D721Med (cell line): Measurements from ENCODE around the gene PC.

Source experiments
- DNase-seq: peaks from one replicate; pipeline ENCODE4 v3.0.0; 2011; ENCODE audit warnings: low spot score; ENCODE audit not compliant: insufficient read length
- FAIRE-seq: peaks from 2 replicates; lab custom pipeline; 2011; peaks lifted over from hg19 to GRCh38; lab: Jason Lieb, UNC
- TF ChIP-seq, protein P1 (sequence below): IDR thresholded peaks from 2 replicates; pipeline ENCODE4 v1.5.1; 2012; ENCODE audit warnings: mild to moderate bottlenecking, control low read depth; ENCODE audit not compliant: insufficient read depth; ENCODE audit errors: missing control alignments

PC gene

DNA sequence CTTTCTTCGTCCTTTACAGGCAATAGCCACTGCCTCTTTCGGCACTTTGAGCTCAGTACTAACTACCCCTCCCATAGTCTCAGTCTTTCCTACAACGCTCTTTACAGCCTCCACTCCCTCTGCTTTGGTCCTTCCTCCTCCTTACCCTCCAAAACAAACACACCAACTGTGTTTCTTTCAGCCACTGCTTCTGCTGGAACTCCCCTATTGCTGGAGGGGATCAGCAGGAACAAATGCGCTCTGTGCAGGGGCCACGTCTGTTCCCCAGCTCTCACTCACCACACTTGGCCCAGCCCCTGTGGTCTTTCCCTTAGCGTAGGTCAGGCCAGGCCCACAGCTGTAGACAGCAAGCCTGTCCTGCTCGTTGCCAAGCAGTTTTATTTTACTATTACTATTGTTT is 42.3 kb downstream of the PC start:
- FAIRE-seq (no peak), DNase-seq (no peak)
- TF ChIP-seq, protein P1, sequence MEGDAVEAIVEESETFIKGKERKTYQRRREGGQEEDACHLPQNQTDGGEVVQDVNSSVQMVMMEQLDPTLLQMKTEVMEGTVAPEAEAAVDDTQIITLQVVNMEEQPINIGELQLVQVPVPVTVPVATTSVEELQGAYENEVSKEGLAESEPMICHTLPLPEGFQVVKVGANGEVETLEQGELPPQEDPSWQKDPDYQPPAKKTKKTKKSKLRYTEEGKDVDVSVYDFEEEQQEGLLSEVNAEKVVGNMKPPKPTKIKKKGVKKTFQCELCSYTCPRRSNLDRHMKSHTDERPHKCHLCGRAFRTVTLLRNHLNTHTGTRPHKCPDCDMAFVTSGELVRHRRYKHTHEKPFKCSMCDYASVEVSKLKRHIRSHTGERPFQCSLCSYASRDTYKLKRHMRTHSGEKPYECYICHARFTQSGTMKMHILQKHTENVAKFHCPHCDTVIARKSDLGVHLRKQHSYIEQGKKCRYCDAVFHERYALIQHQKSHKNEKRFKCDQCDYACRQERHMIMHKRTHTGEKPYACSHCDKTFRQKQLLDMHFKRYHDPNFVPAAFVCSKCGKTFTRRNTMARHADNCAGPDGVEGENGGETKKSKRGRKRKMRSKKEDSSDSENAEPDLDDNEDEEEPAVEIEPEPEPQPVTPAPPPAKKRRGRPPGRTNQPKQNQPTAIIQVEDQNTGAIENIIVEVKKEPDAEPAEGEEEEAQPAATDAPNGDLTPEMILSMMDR, result no peak

DNA sequence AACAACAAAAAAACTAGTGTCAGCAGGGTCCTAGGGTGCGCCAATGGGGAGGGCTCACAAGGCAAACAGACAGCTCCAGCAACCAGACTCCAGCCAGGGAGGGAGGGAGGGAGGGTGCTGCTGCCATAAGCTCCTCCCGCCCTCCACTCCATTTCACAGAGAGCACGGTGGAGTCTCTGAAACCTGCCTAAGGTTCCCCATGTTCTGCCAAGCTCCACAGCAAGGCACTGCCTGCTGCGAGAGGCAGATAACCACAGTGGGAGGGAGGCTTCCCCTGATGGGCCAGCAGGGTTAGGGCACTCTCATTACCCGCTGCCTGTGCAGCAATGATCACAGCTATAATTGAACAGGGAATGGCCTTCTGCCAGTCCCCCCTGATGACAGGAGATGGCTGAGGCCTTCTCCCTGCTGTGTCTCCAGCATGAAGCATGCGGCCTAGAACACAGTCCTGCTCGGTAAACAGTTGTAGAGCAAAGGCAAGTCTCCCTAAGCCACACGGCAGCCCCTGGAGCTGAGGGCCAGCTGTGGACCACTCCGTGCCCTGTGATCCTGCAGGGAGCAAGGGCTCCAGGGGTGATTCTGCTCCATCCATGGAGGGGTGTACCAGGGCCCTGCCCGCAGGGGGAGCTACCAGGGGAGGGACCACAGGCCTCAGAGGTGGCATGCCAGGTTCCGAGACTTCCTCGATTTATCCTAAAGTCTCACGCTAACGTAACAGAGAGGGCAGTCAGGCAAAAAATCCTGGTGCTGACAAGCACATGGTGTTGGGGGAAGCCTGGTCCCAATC is 42.9 kb downstream of the PC start:
- FAIRE-seq (no peak), DNase-seq (no peak)
- TF ChIP-seq, protein P1, result no peak

DNA sequence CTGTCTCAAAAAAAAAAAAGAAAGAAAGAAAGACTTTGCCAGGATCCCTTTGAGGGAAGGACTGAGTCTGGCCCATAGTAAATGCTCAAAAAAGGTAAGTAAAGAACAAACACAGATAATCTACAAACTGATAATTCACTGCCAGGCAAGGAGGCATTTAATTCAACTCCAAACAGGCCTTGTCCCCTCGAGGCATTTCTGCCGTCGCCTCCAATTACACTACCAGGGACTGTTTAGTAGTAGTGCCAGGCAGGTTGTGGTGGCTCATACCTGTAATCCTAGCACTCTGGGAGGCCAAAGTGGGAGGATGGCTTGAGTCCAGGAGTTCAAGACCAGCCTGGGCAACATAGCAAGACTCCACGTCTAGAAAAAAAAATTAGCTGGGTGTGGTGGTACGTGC is 43.7 kb downstream of the PC start:
- FAIRE-seq, result no peak
- TF ChIP-seq, protein P1, result no peak
- DNase-seq, result no peak

DNA sequence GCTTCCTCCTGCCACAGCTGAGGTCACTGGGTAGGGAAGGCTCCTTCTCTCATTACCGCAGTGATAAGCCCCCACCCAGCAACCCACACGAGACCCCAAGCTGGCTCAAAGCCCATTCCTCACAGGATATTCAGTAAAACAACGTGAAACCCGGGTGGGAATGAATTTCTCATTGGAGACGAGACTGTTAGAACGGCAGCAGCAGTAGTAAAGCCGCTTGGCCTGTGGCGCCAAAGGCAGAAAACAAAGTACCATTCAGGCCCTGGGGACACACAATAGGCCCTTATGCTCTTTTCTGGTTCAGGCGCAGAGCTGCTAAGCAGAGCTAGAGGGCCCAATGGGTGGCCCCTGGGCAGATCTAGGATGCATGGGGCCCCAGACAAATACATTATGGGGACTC is 45.3 kb downstream of the PC start:
- FAIRE-seq, result no peak
- TF ChIP-seq, protein P1, result no peak
- no peak for DNase-seq

DNA sequence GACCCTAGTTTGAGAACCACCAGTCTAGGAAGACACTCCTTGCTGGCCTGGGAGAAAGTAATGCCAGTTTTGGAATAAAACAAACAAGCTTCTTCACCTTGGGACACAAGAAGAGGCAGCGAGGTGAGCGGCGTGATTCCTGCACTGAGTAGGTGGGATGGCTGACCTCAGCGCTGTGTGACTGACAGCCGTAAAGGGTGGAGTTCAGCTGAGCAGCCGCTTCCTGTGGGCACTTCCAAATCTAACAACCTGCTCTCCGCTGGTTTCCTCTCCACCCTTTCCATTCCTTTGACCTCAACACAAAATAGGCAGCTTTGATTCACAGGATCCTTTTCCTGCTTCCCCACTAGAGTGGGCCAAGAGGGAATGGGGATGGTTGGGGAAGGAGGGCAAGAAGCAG is 45.8 kb downstream of the PC start:
- DNase-seq (no peak), FAIRE-seq (no peak)
- TF ChIP-seq, protein P1, result no peak

DNA sequence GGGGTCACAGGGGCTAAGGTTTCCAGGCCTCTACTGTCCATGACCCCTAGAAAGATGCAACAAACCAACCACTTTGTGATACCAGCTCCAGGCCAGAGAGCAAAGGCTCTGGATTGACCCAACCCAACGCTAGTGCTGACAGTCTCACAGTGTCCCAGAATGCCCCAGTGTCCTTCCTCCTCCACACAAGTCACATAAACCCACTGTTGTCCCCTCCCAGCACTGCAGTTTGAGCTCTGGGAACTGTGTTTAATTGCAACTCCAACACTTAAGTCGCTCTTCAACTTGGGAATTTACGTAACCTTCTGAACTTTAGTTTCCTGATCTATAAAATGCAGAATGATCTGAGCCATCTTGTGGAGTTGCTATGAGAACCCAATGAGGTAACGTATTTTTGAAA is 47.5 kb downstream of the PC start:
- FAIRE-seq, result no peak
- TF ChIP-seq, protein P1, result no peak

DNA sequence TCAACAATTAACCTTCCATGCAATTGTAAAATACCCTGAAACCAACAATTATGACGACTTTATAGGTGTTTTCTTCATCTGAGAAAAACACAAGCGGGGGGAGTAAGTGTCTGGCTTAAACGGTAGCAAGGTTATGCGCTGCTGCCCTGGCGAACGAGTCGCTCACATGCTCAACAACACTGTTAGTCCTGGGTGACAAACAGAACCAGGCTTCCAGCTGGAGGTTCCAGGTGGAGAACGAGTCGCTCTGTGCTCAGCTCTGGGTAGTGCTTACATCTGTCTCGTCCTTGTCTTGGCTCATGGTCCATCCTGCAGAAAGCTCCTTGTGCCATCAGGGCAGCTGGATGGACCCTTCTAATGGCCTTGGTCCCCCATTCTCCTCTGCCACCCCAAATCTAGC is 48.2 kb downstream of the PC start:
- TF ChIP-seq, protein P1, result no peak
- FAIRE-seq, result no peak
- no peak for DNase-seq

More for the DNA sequence above, 47.5 kb downstream of the PC start:
- no peak for DNase-seq
